Adipocyte (in vitro differentiated cells): ENCODE results near the gene BBS1.
"Not testable (repeated sequence)": the region's sequence is repeated elsewhere in the genome, so short reads cannot be mapped to it uniquely, and the experiment has no call there.

ENCODE experiments used
- DNase-seq: peaks from one replicate; pipeline ENCODE4 v3.0.0-alpha.2; 2015; ENCODE audit warnings: low read depth
- H3K27me3 ChIP-seq: replicated peaks from 2 replicates; pipeline ENCODE4 v1.7.0; 2013; ENCODE audit warnings: mild to moderate bottlenecking, low read length, moderate library complexity; ENCODE audit not compliant: control insufficient read depth, insufficient read depth
- H3K36me3 ChIP-seq: 2 replicates; pipeline ENCODE4 v1.7.0; 2013; ENCODE audit warnings: low read length, mild to moderate bottlenecking, moderate library complexity; ENCODE audit not compliant: control insufficient read depth, insufficient read depth, severe bottlenecking
- H3K4me1 ChIP-seq: 2 replicates; pipeline ENCODE4 v1.7.0; 2013; ENCODE audit warnings: mild to moderate bottlenecking, low read length, moderate library complexity; ENCODE audit not compliant: control insufficient read depth, insufficient read depth
- H3K4me3 ChIP-seq: 2 replicates; pipeline ENCODE4 v1.7.0; 2013; ENCODE audit warnings: mild to moderate bottlenecking, low read length, moderate library complexity
- H3K9ac ChIP-seq: 2 replicates; pipeline ENCODE4 v1.7.0; 2013; ENCODE audit warnings: mild to moderate bottlenecking, low read length, moderate library complexity
- H3K9me3 ChIP-seq: 2 replicates; pipeline ENCODE4 v1.7.0; 2013; ENCODE audit warnings: mild to moderate bottlenecking, low read length, moderate library complexity; ENCODE audit not compliant: control insufficient read depth

The BBS1 gene

GRCh38 chr11:66568124-66568916, 57.9 kb downstream of the BBS1 start, which contains the start of gene CTSF:
CTSF (minus strand) TSS chr11:66568606; CDS start chr11:66568486, 120 bp downstream.
- Histone ChIP-seq H3K9me3 (no peaks in the 10 kb centered on the region), H3K4me1 (peaks cover 18% of the 10 kb centered on the region), H3K9ac (peak within 1 kb of the TSS; percentile 80), H3K4me3 (peak within 1 kb of the TSS; percentile 81), H3K27me3 (no peaks in the 10 kb centered on the region), H3K36me3 (no peaks in the 10 kb centered on the region)
- DNase-seq: peak; percentile 93

DNA sequence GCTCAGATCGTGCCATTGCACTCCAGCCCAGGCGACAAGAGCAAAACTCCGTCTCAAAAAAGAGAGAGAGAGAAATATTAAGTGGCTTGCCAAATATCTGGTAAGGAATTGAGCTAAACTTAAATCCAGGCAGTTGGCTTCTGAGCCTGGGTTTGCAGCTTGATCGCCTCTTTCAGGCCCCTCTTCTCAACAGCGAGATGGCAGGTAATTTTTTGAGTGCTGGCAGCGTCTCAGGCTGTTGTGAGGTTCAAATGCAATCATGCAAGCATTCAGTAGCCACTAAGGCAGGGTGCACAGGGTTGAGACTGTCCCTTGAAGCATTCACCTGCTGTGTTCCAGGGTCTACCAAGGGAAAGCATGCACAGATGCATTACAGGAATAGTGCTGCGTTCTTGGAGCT, 58.6 kb downstream of the BBS1 start:
- Histone ChIP-seq H3K4me3 (no peak overlapping the region), H3K9ac (no peak overlapping the region), H3K4me1 (peaks cover 18% of the 10 kb centered on the region), H3K27me3 (no peaks in the 10 kb centered on the region), H3K36me3 (no peaks in the 10 kb centered on the region), H3K9me3 (no peaks in the 10 kb centered on the region)
- no peak for DNase-seq

DNA sequence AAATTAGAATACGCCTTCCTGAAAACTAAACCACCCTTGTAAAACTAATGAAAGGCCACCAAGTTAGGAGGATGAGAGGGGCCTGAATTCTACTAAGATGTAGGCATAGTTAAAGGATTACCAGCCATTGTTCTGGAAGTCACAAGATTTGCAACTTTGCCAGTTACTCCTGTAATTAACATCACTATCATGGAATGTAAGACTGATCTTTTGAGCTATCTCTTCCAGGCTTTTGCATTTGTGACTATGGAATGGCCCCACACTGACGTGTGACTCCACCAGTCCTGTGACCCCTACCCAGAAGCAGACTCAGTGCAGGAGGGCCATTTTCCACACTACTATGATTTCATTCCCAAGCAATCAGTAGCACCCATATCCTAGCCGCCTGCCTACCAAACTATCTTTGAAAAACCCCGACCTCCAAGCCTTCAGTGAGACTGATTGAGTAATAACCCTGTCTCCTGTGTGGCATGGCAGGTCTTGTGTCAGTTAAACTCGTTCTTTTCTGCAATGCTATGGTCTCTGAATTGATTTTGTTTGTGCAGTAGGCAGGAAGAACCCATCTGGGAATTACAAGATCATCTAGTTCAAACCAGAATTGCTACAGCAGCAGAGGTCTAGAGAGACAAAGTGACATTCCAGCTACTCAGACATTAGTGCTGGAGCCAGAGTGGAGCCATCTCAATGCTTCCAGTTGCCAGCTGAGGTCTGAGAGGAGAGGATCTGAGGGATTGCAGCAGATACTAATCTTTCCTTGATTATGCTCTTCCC, 59.8 kb downstream of the BBS1 start:
- H3K9me3 ChIP-seq: no peaks in the 10 kb centered on the region
- no peak overlapping the region for H3K9ac ChIP-seq
- no peak overlapping the region for H3K4me3 ChIP-seq
- H3K27me3 ChIP-seq: no peaks in the 10 kb centered on the region
- no peak for DNase-seq
- no peaks in the 10 kb centered on the region for H3K36me3 ChIP-seq
- H3K4me1 ChIP-seq: peaks cover 18% of the 10 kb centered on the region

GRCh38 chr11:66570850-66571180, 60.4 kb downstream of the BBS1 start:
- Histone ChIP-seq H3K36me3 (no peaks in the 10 kb centered on the region), H3K4me1 (peaks cover 18% of the 10 kb centered on the region), H3K9ac (no peak overlapping the region), H3K27me3 (no peaks in the 10 kb centered on the region), H3K9me3 (no peaks in the 10 kb centered on the region), H3K4me3 (no peak overlapping the region)
- no peak for DNase-seq

- Histone ChIP-seq H3K4me3 (no peak overlapping the region), H3K9ac (no peak overlapping the region), H3K27me3 (no peaks in the 10 kb centered on the region), H3K36me3 (no peaks in the 10 kb centered on the region), H3K9me3 (peaks cover 5% of the 10 kb centered on the region), H3K4me1 (peaks cover 17% of the 10 kb centered on the region)
- DNase-seq: peak; percentile 92
These were observed 68.7 kb downstream of the BBS1 start for GRCh38 chr11:66579017-66579606.

DNA sequence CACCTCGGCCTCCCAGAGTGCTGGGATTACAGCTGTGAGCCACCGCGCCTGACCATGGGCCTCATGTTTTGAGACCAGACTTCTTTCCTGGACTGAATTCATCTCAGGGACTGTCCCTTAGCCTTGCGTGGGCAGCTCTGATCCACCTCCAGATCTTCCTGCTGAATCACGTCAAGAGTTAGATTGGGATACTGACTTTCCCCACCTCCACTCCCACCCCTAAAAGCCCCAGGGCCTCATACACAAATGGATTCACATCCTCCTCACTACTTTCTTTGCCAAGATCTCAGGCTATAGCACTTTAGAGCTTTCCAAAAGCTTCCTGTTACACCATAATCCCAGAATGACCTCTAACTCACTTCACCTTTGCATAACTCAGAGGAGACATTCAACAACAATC, 70.4 kb downstream of the BBS1 start:
- Histone ChIP-seq H3K4me1 (peaks cover 17% of the 10 kb centered on the region), H3K27me3 (no peaks in the 10 kb centered on the region), H3K9ac (no peak overlapping the region), H3K36me3 (no peaks in the 10 kb centered on the region), H3K4me3 (no peak overlapping the region), H3K9me3 (peaks cover 5% of the 10 kb centered on the region)
- no peak for DNase-seq

- no peak for DNase-seq
- Histone ChIP-seq H3K4me3 (no peak overlapping the region), H3K36me3 (no peaks in the 10 kb centered on the region), H3K27me3 (no peaks in the 10 kb centered on the region), H3K9me3 (peaks cover 5% of the 10 kb centered on the region), H3K9ac (no peak overlapping the region), H3K4me1 (peaks cover 17% of the 10 kb centered on the region)
These were observed 70.8 kb downstream of the BBS1 start for GRCh38 chr11:66581261-66581660.

DNA sequence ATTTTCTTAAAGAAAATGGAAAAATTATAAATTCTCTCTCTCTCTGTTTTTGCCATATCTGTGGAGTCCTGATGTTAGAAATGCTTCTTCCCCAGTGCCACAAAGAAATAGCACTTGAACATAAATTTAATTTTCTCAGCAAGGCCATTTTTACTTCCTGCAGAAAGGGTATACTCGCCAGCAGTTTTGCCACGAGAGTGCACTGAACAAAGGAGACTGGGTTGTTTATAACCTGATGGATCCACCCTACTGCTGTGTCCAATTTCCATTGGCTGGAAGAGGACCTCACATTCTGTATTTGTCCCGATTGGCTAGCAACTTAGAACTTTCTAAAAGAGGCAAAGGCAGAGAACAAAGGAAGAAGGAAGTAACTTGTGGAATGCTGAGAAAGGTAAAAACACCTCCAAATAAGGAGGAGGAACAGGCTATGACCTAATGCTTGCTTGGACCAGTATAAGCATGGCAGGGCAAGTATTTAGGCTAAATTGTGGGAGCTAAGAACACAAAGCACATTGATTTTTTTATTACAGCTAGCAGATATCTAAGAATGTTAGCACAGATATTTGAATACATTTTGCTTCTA, 72.2 kb downstream of the BBS1 start:
- not testable (repeated sequence) for DNase-seq, H3K27me3 ChIP-seq, H3K9ac ChIP-seq, H3K36me3 ChIP-seq, H3K9me3 ChIP-seq, H3K4me3 ChIP-seq
- peaks cover 17% of the 10 kb centered on the region for H3K4me1 ChIP-seq
